Kidney (tissue), 14 donors: Measurements from ENCODE around the gene SCFD2. TPM values are rescaled to one million over a fixed set of nuclear protein-coding genes. Genes with fewer than 3 reads are reported as not detected.

Source experiments
- DNase-seq, 5 donors: peaks; one replicate each; pipeline ENCODE4 v3.0.0-alpha.2; 2013 to 2020
- FAIRE-seq: peaks from 2 replicates; lab custom pipeline; 2012; peaks lifted over from hg19 to GRCh38; lab: Jason Lieb, UNC
- H3K27ac ChIP-seq, 2 donors: one replicate each; pipeline ENCODE4 v1.7.0; 2013; ENCODE audit warnings: low read depth in 2 of 2, low read length in 2 of 2, inconsistent platforms in 1 of 2
- H3K27me3 ChIP-seq: one replicate; pipeline ENCODE4 v1.7.1; 2013; ENCODE audit warnings: low read length, inconsistent platforms; ENCODE audit not compliant: control insufficient read depth, insufficient read depth
- H3K36me3 ChIP-seq, 3 donors: one replicate each; pipeline versions ENCODE4 v1.7.0 to v1.7.1; 2013; ENCODE audit warnings: low read length in 3 of 3, control low read depth in 1 of 3, inconsistent platforms in 1 of 3; ENCODE audit not compliant: insufficient read depth in 3 of 3, control insufficient read depth in 2 of 3
- H3K4me1 ChIP-seq, 3 donors: one replicate each; pipeline versions ENCODE4 v1.7.0 to v1.7.1; 2013; ENCODE audit warnings: low read length in 3 of 3, inconsistent platforms in 1 of 3, low read depth in 1 of 3; ENCODE audit not compliant: control insufficient read depth in 2 of 3, insufficient read depth in 2 of 3
- H3K4me3 ChIP-seq, 3 donors: one replicate each; pipeline versions ENCODE4 v1.7.0 to v1.8.1; 2013; ENCODE audit warnings: low read length in 3 of 3, control low read depth in 1 of 3, inconsistent platforms in 1 of 3
- H3K9ac ChIP-seq, 3 donors: one replicate each; pipeline versions ENCODE4 v1.7.0 to v1.7.1; 2013; ENCODE audit warnings: low read length in 3 of 3, control low read depth in 1 of 3, inconsistent platforms in 1 of 3
- H3K9me3 ChIP-seq, 3 donors: one replicate each; pipeline versions ENCODE4 v1.7.0 to v1.7.1; 2013; ENCODE audit warnings: low read length in 3 of 3, control low read depth in 1 of 3, inconsistent platforms in 1 of 3; ENCODE audit not compliant: control insufficient read depth in 2 of 3, insufficient read depth in 1 of 3
- CTCF ChIP-seq: IDR thresholded peaks from 3 replicates; pipeline ENCODE4 v1.5.1; 2012; ENCODE audit warnings: mild to moderate bottlenecking, moderate library complexity, borderline replicate concordance; ENCODE audit not compliant: insufficient read depth; ENCODE audit errors: extremely low read depth
- intact Hi-C: fragments of 100-400 bp; cut with DNase I; formaldehyde crosslinking; loops from one replicate; pipeline ENCODE4 v1.11.1; 2022
- polyA plus RNA-seq: library from polyadenylated mRNA; stranded (reverse); fragments of 350-450 nt; fragmentation: Illumina TruSeq; extraction: RNeasy Lipid Tissue Mini Kit (QIAGEN cat#74804); gene quantifications from one replicate; pipeline ENCODE4 v1.2.3, GENCODE V29; 2014; ENCODE audit warnings: low read depth, low replicate concordance; ENCODE audit not compliant: insufficient read depth
- total RNA-seq: library from RNA; stranded (reverse); fragmentation: NEBNext Ultra II Directional; extraction: Animal tissue kit (Norgen Biotek cat#: 25700); gene quantifications from one replicate; pipeline ENCODE4 v1.2.1, GENCODE V29; 2021
- donor health status: control.
- donor health status: control.
- donor health status: control.
- donor health status: control.
- donor health status: control.
- donor health status: DM: yes; HTN: yes; CAD: no.
- donor health status: Normal renal cell carcinoma (clear cell type).

The SCFD2 gene
- total and polyA plus RNA-seq, 2 donors from 2014 or later: 6.1 to 20.8 TPM

DNA sequence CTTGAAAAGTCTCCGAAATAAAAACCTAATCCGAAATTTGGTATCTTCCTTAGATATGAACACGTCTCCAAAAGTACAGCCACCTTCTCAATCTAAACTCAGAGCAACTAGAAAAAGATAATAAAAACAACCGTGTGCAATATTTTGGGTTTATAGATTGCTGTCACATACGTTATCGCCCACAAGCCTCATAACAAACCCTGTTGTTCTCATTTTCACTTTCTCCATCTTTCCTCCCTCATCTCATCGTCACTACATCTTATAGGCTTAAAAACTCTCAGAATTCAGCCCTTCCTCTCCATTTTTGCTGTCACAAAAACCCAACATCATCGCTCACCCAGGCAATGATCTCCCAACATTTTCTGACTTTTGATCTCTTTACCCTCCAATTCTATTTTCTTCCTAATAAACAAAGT lies 448 bp upstream of the SCFD2 start:
- TF ChIP-seq CTCF: no peak
- H3K4me1 ChIP-seq: peaks cover 0 to 10% (median 7%) of the 10 kb centered on the region in 3 donors
- no peak for DNase-seq
- peak overlapping the region in 2 of 3 donors; percentile 73 to 81 for H3K9ac ChIP-seq
- peak overlapping the region; percentile 89 to 96 (median 93) for H3K4me3 ChIP-seq
- H3K9me3 ChIP-seq: no peaks in the 10 kb centered on the region
- peak overlapping the region; percentile 0 to 59 for H3K27ac ChIP-seq
- FAIRE-seq: no peak
- intact Hi-C loops: no loop called here
- no peaks in the 10 kb centered on the region for H3K36me3 ChIP-seq
- H3K27me3 ChIP-seq: no peaks in the 10 kb centered on the region

DNA sequence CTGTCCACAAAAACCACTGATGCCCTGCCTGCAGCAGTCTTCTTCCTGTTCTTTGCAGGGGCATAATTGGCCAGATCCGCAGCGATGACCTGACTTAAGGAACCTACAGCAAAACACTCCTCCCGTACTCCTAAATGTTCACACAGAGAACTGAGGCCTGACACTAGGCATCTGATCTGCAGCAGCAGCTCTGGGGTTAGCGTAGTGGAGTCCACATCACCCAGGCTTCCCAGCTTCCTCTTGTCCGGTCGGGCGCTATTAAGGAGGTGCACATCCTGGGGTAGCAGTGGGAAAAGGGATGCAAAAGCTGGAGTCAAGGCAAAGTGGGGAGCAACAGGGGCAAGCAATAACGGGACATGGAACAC lies 758 bp downstream of the SCFD2 start:
- no peaks in the 10 kb centered on the region for H3K9me3 ChIP-seq
- H3K36me3 ChIP-seq: no peaks in the 10 kb centered on the region
- DNase-seq (peak in 3 of 5 donors; percentile 5 to 37 (median 12)), FAIRE-seq (no peak)
- H3K9ac ChIP-seq: peak overlapping the region; percentile 73 to 83 (median 81)
- TF ChIP-seq CTCF: no peak
- intact Hi-C loops: no loop called here
- peak overlapping the region; percentile 89 to 96 (median 93) for H3K4me3 ChIP-seq
- H3K4me1 ChIP-seq: peaks cover 0 to 10% (median 7%) of the 10 kb centered on the region in 3 donors
- no peak overlapping the region for H3K27ac ChIP-seq
- no peaks in the 10 kb centered on the region for H3K27me3 ChIP-seq

DNA sequence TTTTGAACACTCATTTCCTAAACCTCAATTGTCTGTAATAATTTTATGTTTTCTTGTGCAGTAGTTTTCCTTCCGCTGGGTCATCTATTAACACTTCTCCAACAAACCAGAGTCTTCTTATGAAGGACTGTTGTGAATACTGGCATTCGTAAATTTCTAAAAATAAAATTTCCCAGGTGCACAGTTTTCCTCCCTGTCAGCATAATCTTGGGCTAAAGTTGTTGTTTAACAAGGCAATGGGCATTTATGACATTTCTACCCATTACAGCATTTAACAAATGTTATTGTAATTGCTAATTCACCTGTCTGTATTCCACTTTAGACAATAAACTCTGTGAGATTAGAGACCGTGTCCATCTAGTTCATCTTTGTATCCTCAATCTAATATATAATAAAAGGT lies 1.2 kb downstream of the SCFD2 start:
- Histone ChIP-seq H3K36me3 (no peaks in the 10 kb centered on the region), H3K4me3 (peak overlapping the region; percentile 89 to 96 (median 93)), H3K9me3 (no peaks in the 10 kb centered on the region), H3K9ac (peak overlapping the region in 2 of 3 donors; percentile 73 to 81), H3K4me1 (peaks cover 0 to 10% (median 7%) of the 10 kb centered on the region in 3 donors), H3K27me3 (no peaks in the 10 kb centered on the region), H3K27ac (no peak overlapping the region)
- DNase-seq (no peak), FAIRE-seq (no peak)
- TF ChIP-seq CTCF: no peak
- intact Hi-C loops: no loop called here

- Histone ChIP-seq H3K27ac (no peak overlapping the region), H3K9me3 (no peaks in the 10 kb centered on the region), H3K27me3 (no peaks in the 10 kb centered on the region), H3K4me3 (no peak overlapping the region), H3K4me1 (peaks cover 0 to 10% (median 7%) of the 10 kb centered on the region in 3 donors), H3K9ac (no peak overlapping the region), H3K36me3 (no peaks in the 10 kb centered on the region)
- FAIRE-seq (no peak), DNase-seq (no peak)
- no peak for TF ChIP-seq CTCF
- intact Hi-C loops: no loop called here
Observed at GRCh38 chr4:53362093-53362492, 3.8 kb downstream of the SCFD2 start.
